NCI-H2227 (cell line): Measurements from ENCODE around the gene KL.

ENCODE experiments used
- DNase-seq: peaks from one replicate; lab custom pipeline; 2025; ENCODE audit not compliant: unreplicated experiment; lab: John Stamatoyannopoulos, UW

Gene KL

DNA sequence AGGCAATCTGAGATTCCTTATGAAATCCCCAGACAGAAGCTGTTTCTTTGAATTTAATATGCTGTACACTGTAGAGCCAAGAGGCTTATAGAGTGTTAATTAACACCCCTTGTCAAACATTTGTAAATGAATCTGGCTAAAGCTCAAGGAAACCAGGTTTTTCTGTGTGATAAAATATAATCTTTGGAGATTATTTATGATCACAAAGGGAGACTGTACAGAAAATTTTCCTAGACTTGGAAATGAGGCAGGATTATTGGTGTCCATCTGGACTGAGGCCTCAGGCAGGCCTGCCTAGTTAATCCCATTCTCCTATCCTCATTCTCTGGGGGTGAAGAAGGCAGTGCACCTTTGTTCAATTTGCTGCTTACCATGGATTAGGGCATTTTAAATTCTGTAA, 17.8 kb downstream of the KL start:
- DNase-seq, result no peak

DNA sequence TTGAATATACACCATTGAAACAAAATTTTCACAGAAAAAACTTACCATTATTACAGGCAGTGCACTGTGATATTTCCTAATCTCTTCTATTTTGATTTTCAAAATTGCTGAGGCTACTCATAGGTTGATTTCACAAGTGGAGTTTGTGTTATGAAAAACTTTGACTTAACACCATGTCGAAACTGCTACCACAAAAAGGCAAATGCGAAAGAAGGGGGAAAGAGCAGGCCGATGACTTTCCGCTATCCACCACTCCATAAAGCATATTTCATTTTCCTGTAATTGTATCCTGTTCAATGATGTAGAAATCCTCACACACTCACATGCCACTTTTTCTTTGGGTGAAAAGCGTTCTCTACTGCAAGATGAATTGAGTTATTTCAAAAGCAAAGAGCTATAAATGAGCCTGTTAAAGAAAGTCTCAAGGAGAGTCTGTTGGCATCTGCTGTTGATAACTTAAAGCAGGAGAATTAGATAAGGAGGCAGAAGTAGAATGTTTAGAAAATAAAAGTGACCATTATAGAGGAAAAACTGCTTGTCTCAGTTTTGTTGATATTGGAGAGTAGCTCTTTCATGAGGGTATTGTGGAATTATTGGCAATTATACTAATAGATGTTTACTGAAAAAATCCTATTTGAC, 18.8 kb downstream of the KL start:
- no peak for DNase-seq

DNA sequence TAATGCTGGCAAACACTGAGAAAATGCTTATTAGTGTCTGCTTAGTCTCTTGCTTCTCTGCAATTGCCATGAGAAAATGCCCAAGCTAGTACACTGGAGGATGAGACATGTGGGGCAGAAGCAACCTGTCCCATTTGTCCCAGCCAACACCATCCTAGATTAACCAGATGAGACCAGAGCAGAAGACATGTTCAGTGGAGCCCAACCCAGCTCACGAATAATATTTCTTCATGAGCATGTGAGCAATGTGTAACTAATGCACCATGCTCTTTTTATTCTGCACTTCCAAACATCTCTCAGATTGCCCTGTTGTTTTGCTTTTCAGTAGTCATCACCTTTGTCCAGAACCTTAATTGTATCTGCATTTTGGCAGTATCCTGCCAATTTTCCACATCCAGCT, 21.4 kb downstream of the KL start:
- DNase-seq, result no peak

DNA sequence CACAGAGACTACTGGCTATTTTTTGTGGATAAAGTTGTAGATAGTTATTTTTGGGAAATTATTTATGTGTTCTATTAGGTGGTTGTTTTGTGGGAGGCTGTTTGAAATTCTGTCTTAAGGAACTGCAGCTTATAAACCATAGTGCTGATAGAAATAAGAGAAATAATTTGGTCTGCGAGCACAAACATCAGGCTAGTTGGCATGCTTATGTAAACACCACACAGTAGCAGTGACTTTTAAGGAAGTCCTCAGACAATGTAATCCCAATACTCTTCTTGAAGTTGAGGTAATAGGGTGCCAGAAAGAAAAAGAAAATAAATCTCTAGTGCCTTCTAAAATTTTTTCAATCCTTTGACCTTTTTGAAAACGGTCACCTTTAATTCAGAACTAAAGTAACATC, 23.9 kb downstream of the KL start:
- no peak for DNase-seq

DNA sequence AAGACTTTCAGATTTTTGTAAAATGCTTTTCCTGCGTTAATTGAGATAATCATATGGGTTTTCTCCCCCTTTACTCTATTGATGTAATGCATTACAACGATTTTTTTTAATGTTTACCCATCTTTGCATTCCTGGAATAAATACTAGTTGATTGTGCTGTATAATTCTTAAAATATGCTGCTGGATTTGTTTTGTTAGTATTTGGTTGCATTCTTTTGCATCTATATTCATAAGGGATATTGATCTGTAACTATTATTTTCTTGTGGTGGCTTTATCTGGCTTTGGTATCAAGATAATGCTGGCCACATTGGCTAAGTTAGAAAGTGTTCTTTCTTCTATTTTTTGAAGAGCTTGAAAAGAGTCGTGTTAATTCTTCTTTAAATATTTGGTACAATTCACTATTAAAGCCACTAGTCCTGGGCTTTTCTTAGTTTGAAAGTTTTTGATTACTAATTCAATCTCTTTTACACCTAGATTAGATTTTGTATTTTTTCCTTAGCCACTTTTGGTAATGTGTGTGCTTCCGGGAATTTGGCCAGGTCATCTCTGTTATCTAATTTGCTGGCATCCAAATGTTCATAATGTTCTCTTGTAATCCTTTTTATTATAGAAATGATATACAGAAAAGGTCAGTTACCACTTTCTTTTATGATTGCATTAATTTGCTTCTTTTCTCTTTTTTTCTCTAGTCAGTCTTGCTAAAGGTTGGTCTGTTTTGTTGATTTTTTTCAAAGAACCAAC, 29.8 kb downstream of the KL start:
- DNase-seq, result no peak

DNA sequence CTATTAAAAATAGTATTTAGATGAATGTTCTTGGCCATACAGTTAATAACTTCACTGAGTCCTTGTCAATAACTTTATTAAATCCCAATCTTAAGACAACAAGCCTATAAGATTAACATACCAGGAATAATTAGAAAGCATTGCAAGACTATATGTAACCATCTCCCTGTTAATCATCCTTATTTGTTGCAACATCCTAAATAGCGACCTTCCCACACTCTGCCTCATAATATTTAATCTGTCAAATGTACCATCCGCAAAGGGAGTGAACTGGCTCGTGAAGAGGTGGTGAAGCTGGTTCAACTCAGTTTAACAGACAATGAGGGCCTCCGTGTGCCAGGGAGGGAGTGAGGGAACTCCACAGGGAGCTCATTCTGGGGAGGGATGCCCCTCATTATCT, 33.9 kb downstream of the KL start:
- no peak for DNase-seq

DNA sequence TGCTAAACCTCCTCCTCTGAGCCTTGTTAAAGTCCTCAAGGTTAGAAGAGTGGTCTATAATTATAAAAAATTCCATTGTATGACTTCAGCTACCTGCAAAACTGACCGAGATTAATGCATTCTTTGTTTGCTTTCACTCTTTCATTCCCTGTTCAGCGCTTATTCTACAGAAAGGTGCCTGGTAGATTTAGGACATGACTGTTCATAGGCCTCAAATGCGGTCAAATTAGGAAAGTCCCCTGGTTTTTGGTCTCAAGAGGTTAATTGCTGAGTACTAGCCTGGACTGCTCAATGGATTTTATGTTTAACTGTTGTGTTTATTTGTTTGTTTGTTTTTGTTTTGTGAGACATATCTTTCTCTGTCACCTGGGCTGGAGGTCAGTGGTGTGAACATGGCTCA, 35.4 kb downstream of the KL start:
- no peak for DNase-seq

DNA sequence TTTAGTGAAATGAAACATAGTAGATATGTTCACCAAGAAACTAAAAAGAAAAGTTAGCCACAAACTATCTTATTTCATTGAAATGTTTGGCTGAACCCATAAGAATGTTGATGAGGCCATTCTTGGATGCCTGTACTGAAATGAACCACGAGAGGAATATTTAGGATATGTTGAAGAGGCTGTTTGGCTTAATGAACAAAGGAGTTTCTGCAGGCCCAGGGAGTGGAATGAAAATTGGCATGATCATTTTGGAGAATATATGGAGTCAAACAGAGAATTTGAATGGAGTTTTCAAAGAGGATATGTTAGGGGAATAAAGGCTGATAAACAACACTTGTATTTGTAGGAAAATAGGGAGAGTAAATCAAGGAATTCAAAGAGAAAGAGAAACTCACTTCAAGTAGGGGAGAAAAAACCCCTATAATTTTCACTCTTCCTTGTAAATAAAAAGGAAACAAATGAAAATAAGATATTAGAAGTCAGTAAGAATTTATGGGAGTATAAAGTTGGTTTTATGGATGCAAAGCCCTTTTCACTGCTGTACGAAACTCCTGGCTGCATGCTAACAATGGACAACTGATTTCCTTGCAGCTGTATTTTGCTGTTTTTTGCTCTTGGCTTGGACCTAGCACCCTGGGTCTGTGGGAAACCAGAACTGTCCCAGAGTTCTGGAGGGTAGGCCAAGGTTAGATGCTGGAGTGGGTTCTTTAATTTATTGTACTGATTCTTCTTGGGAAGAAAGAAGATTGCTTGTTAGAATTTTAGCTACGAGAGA, 36.5 kb downstream of the KL start:
- DNase-seq, result no peak

DNA sequence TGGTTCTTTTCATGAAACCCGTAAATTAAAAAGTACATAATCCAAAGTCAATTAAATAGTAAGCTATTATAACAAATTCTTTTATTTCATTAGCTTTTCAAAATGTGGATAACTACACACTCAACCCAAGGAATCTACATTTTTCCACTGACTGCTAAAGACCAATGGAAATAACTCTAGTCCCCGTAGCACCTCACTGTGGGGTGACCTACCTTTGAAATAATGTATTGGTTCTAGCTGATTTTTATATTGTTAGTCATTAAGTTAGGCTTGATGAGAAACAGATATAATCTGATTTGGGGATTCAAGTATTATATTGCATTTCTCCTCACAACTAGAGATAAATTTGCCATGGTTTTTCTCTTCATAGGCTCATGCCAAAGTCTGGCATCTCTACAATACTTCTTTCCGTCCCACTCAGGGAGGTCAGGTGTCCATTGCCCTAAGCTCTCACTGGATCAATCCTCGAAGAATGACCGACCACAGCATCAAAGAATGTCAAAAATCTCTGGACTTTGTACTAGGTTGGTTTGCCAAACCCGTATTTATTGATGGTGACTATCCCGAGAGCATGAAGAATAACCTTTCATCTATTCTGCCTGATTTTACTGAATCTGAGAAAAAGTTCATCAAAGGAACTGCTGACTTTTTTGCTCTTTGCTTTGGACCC, 37.3 kb downstream of the KL start:
- DNase-seq, result no peak

DNA sequence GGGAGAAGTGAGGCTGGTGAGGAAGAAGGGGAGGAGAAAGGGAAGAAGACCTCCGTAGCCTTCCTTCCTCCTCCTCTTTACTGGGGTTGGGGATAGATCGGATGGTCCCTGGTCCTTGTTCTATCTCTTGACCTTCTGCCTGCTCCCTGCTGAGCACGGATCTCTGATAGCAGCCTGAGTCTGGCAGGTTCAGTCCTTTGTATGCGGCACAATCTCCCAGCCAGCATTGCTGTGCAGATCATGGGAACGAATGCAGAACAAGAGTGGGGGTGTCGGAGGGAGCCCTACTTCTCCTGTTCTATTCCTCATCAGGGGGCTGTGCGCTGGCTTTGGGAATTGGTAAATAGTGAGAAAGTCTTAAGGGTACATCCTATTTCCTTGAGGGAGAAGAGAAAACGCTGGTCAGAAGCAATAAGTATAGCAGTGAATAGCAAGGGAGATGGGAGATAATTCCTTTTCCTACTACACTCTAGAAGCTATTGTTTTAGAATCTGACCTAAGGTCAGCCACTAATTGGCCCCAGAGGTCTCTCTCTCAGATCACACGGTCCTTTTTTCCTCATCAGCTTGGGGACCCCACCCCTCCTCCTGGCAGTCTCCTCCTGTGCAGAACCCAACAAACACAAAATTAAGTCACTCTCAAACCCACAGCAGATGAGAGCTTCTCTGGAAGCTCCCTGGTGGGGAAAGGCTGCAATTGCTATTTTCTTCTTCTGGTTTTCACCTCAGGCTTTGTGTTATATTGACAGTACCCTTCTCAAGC, 41.0 kb downstream of the KL start:
- DNase-seq, result no peak

DNA sequence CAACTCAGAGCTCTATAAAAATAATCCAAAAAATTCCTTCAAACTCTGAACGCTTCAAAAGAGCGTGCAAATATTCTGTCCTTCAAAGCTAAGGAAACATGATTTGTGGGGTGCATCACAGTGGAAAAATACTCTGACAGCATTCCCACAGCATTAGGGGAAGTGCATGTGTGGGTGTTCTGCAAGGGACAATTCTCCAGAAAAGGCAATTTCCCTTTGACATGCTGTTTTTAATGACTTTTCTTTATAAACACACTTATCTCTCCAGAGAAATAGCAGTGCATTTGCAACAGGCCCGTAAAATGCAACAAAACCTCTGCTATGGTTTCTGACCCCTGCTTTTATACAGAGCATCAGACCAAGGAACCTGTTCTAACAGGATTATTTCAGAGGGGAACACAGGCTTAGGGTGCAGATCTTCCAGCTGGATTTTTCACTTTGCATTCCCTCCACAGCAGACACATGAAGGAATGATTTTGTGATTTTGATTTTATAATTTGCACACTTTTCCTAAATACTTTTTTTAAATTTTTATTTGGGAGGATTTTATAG, 42.6 kb downstream of the KL start:
- no peak for DNase-seq

DNA sequence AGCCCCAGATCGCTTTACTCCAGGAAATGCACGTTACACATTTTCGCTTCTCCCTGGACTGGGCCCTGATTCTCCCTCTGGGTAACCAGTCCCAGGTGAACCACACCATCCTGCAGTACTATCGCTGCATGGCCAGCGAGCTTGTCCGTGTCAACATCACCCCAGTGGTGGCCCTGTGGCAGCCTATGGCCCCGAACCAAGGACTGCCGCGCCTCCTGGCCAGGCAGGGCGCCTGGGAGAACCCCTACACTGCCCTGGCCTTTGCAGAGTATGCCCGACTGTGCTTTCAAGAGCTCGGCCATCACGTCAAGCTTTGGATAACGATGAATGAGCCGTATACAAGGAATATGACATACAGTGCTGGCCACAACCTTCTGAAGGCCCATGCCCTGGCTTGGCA, 44.6 kb downstream of the KL start:
- DNase-seq, result no peak

DNA sequence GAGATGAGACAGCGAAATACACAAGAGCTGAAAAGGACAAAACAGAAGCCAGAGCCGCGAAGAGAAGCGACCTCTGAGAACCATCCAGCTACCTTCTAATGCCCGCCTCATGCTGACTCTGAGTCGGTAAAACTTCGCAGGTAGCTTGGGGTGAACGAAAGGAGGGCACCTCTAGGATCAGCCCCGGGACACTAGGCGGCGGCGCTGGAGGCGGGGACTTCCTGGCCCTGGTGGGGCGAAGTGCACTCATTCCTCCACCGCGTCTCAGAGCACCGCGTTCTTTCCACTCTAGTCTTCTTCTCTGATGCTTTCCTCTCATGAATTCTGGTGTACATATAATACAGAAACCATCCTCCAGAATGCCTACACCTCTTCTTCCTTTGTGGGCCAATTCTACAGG, 50.1 kb downstream of the KL start:
- DNase-seq, result no peak

DNA sequence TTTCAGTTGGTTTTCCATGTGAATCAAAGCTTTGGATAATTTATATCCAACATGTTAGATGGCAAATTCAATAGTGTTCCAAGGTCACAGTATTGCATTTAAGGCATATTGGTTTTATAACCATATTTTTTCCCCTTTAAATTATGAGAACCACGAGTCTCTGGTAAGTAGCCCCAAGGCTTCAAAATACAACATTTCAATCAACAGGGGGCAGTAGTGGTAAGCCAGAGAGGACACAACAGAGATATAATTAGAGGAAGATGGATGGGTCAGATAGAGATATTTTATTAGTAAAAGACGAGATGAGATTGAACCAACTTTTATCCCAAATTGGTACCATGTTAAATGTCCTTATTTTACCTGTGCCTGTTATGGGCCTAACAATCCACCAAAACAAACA, 53.1 kb downstream of the KL start:
- no peak for DNase-seq

DNA sequence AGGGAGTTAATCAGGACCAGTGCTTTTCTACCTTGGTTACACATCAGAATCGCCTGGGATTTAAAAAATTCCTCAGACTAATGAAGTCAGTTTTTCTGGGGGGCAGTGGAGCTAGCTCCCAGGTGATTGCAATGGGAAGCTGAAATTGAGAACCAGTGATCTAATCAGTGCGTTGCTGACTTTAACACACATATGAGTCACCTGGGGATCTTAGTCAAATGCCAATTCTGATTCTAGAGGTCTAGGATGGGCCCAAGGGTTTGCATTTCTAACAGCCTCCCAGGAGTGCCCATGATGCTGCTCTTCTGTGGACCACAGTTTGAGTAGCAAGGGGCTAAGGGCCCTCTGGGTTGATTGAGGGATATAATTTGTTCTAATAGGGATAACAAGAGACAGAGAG, 54.5 kb downstream of the KL start:
- no peak for DNase-seq

DNA sequence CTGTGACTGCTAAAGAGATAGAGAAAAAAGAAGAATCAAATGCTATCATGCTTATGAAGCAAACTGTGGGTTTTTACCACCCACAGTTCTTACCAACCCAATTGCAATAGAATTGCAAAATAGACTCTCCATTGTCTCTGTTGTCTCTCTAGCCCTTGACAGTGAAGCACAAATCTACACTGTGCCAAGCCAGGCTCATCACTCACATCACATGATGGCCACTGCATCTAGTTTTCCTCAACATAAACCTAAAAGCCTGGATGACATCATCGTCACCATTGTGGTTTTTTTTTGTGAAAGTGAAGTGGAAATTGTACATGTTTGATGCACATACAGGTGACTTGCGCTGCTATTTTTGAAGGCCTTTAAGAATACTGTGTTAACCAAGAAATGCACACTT, 56.1 kb downstream of the KL start:
- DNase-seq, result no peak

DNA sequence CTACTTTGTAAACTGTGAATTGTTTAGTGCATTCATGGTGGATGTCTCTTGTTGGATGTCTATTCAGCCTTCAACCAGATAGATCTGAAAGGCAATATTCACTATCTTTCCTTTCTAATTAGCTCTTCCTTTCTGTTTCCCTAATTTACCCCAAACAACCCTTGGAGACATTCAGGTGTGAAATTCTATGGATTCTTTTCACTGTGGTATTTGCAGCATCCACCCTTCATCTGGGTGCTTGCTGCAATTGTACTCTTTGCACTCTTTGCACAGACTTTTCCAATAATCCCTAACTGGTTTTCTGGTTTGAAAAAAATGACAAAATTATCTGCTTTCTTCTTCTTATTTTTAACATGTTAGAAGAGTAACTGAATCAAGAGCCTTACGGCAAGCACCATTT, 56.5 kb downstream of the KL start:
- no peak for DNase-seq

DNA sequence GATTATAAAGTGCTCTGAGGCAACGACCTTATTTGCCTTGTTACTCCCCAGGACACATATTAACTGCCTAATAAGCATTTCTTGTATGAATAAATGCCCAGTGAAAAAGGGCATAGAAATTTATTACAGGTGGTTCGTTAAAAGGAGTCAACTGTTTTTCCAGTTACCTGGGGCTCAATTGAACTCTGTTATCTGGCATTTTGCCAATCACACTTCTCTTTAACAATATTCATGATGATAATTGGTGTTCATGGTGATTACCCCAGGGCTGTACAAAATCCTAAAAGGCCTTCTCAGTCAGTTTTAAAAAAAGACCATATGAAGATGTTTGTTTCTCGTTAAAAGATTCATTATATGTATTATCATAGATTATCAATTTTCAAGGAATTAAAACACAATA, 57.1 kb downstream of the KL start:
- DNase-seq, result no peak

DNA sequence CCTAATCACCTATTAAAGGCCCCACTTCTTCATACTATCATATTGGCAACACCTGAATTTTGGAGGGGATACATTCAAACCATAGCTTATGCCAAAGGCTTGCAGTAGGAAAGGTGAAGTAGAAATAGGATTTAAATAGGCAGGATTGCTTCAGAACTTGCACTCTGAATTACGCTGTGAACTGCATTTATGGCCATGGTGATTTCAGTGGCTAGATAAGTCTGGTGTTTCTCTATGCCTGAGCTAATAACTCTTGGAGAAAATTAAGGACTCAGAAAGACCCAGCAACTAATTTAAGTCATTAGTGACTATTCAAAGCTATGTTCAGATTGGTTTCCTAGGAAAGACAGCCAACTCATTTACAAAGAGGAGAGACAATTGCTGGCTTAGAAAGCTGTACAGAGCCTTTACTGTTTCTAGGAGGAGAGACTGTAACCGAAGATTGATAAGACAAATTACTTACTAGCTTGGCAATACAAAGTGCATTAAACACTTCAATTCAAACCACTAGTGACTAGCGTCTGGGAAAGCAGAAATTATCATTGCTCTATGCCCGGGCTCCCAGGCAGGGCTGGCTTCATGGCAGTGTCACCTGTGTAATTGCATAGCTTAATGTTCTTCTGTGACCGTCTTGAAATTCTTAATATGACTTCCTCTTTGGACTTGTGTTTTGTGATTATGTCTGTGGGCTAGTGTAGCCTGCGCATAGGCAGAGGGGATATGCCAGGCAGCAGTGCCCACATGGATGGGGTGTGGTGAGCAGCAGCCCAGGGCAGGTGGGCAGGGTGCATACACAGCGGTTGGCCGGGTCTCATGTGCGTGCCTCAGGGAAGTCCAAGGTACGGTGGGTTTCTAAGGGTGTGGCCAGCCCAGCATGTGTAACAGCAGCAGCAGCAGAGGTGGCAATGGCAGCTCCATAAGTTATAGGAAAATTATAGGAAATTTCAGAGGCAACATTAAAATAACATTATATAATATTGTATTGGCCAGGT, 60.1 kb downstream of the KL start:
- no peak for DNase-seq

DNA sequence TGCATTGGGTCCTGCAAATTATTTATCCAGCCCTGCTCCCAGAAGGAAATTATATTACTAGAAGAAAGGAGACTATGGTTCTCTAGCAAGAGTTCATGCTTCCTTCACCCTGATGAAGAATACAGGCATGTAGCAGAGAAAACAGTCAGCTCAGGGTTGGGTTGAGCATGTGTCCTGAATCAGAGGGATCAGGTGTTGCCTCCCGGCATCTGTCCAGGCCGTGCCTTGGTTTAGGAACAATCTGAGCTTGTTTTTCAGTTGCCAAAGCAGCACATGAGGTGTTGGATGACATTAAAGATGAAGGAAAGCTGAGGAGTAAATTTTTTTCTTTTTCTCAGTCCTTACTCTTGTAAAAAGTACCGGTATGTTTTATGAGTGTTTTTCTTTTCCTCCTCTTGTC, 62.0 kb downstream of the KL start:
- DNase-seq, result no peak
